K562 (cell line): ENCODE results near the gene VPS11. TPM values are rescaled to one million over a fixed set of nuclear protein-coding genes. Genes with fewer than 3 reads are reported as not detected.
A peak's percentile ranks its signal among the peaks of the same experiment; 100 is the strongest.

Experiments
- CREBBP ChIP-seq: IDR thresholded peaks from one replicate; pipeline ENCODE4 v1.6.1; 2012; ENCODE audit warnings: low read depth, mild to moderate bottlenecking, control low read depth, inconsistent platforms, low read length
- CTCFL ChIP-seq: IDR thresholded peaks from 2 replicates; pipeline ENCODE4 v1.6.1; 2011; ENCODE audit warnings: borderline replicate concordance, low read depth, mild to moderate bottlenecking, moderate library complexity, low read length; ENCODE audit not compliant: insufficient read depth, poor library complexity, severe bottlenecking
- GATAD2B ChIP-seq: fragments of 450-650 bp; IDR thresholded peaks from 2 replicates; pipeline ENCODE4 v1.6.1; 2017; ENCODE audit warnings: mild to moderate bottlenecking, borderline replicate concordance
- HMBOX1 ChIP-seq: sonication (generic); IDR thresholded peaks from 2 replicates; pipeline ENCODE4 v1.6.1; 2016
- JUND ChIP-seq, 2 experiments: IDR thresholded peaks; 2 replicates in 1 of 2; 3 replicates in 1 of 2; pipeline ENCODE4 v1.6.1; 2011; ENCODE audit warnings: borderline replicate concordance in 2 of 2, low read depth in 2 of 2, low read length in 2 of 2, improper control_type of control experiment in 1 of 2, missing biosample characterization in 1 of 2, missing genetic modification characterization in 1 of 2, missing genetic modification reagents in 1 of 2
- KLF16 ChIP-seq: IDR thresholded peaks from 2 replicates; pipeline ENCODE4 v1.6.1; 2016; ENCODE audit warnings: antibody characterized with exemption
- MAFK ChIP-seq: IDR thresholded peaks from 2 replicates; pipeline ENCODE4 v1.6.1; 2011; ENCODE audit warnings: low read length, improper control_type of control experiment
- MAX ChIP-seq: sonication (generic); formaldehyde crosslinking; IDR thresholded peaks from 2 replicates; pipeline ENCODE4 v1.9.0; 2022; ENCODE audit warnings: mild to moderate bottlenecking, missing genetic modification reagents
- RBM39 ChIP-seq: fragments of 200-400 bp; formaldehyde crosslinking; optimal IDR thresholded peaks from 2 replicates; pipeline ENCODE3; 2018; ENCODE audit warnings: low read depth, low read length
- SAP30 ChIP-seq: fragments of 200-600 bp; sonication (generic); IDR thresholded peaks from 2 replicates; pipeline ENCODE4 v1.6.1; 2012; ENCODE audit warnings: borderline replicate concordance, low read depth, mild to moderate bottlenecking, moderate library complexity, low read length, control low read depth, inconsistent platforms; ENCODE audit not compliant: insufficient read depth, poor library complexity, severe bottlenecking
- SIN3B ChIP-seq: fragments of 450-650 bp; IDR thresholded peaks from 2 replicates; pipeline ENCODE4 v1.6.1; 2017; ENCODE audit warnings: low read depth, mild to moderate bottlenecking, moderate library complexity
- SNRNP70 ChIP-seq: fragments of 200-400 bp; formaldehyde crosslinking; optimal IDR thresholded peaks from 2 replicates; pipeline ENCODE3; 2017; ENCODE audit warnings: low read depth, low read length
- TBP ChIP-seq: optimal IDR thresholded peaks from 2 replicates; pipeline ENCODE3; 2011; ENCODE audit warnings: low read depth, low read length, improper control_type of control experiment
- TFE3 ChIP-seq: fragments of 450-650 bp; formaldehyde crosslinking; IDR thresholded peaks from 2 replicates; pipeline ENCODE4 v1.4.0; 2020; ENCODE audit warnings: mild to moderate bottlenecking, mixed read lengths
- ZFP1 ChIP-seq: fragments of 450-650 bp; formaldehyde crosslinking; IDR thresholded peaks from 2 replicates; pipeline ENCODE4 v1.4.0; 2020; ENCODE audit warnings: mild to moderate bottlenecking, mixed read lengths
- ZNF133 ChIP-seq: fragments of 250-450 bp; sonication (Bioruptor Pico); IDR thresholded peaks from 2 replicates; pipeline ENCODE4 v1.4.0; 2020; ENCODE audit warnings: mild to moderate bottlenecking
- ZNF277 ChIP-seq: fragments of 250-450 bp; sonication (Bioruptor Pico); IDR thresholded peaks from 2 replicates; pipeline ENCODE4 v1.8.0; 2022; ENCODE audit warnings: inconsistent platforms, mild to moderate bottlenecking, moderate library complexity, borderline replicate concordance
- ZNF398 ChIP-seq: fragments of 250-450 bp; sonication (Bioruptor Pico); IDR thresholded peaks from 2 replicates; pipeline ENCODE4 v1.8.0; 2021; ENCODE audit warnings: moderate library complexity, mild to moderate bottlenecking, inconsistent platforms
- polyA plus RNA-seq, 8 experiments: library from polyadenylated mRNA; depleted of rRNA in 4 of 8; stranded (reverse) in 5 of 8; unstranded in 3 of 8; fragments of >200 nt; fragmentation: Nextera tagmentation in 2 of 8; fragmentation: Illumina TruSeq in 1 of 8; extraction: Ambion mirVana in 2 of 8; extraction: Trizol in 1 of 8; gene quantifications; 2 replicates each; pipeline versions ENCODE4 v1.2.1 to v1.2.3, GENCODE V29; 2011 to 2014; ENCODE audit warnings: inconsistent platforms in 1 of 8, missing spikeins in 1 of 8
- total RNA-seq, 7 experiments: library from RNA; depleted of rRNA in 6 of 7; stranded (reverse); fragments of >200 nt in 6 of 7; fragmentation: Illumina TruSeq in 2 of 7; extraction: Trizol in 2 of 7; gene quantifications; 2 replicates each; pipeline versions ENCODE4 v1.2.1 to v1.2.3, GENCODE V29; 2011 to 2021; ENCODE audit warnings: low replicate concordance in 1 of 7

The VPS11 gene
- total and polyA plus RNA-seq, 9 of the 15 experiments (the other 6 are each of a cell fraction or from before 2014, with no cell fraction given): 14.1 to 35.5 (median 27.5) TPM

GRCh38 chr11:119108146-119108856, 40.7 kb downstream of the VPS11 start (continued):
- no peak for TF ChIP-seq GATAD2B
- TF ChIP-seq KLF16: no peak
- TF ChIP-seq JUND (IDR thresholded peaks at IDR 0.05; ENCODE audit: borderline replicate concordance, low read depth, low read length): peak; percentile 63; the same call in 1 of the 2 replicates
- peak; percentile 43; the same call in 2 of the 3 replicates for TF ChIP-seq JUND (tag; IDR thresholded peaks at IDR 0.05; ENCODE audit: borderline replicate concordance, low read depth, low read length)
- TF ChIP-seq HMBOX1: no peak
- no peak for TF ChIP-seq TBP
- TF ChIP-seq CTCFL: no peak
- no peak for TF ChIP-seq ZNF398 (CRISPR knock-in tag)
- TF ChIP-seq SAP30: no peak
- no peak for TF ChIP-seq ZNF277
- TF ChIP-seq ZFP1 (CRISPR knock-in tag): no peak
- TF ChIP-seq SNRNP70: no peak
- TF ChIP-seq SIN3B: no peak
- TF ChIP-seq ZNF133: no peak
- TF ChIP-seq CREBBP: no peak
- TF ChIP-seq RBM39: no peak
- TF ChIP-seq MAX (CRISPR knock-in tag): peak; percentile 51; the same call in 1 of the 2 replicates
- 0 out of 2 replicates have a peak, but pooled peaks have one; percentile 18 for TF ChIP-seq MAFK
- no peak for TF ChIP-seq TFE3
